SHP77 treated with DMSO at 0.1 percent for 48 hours (cell line): ENCODE results near the gene TMEM154.

Source experiments
- DNase-seq: peaks from one replicate; lab custom pipeline; 2025; lab: John Stamatoyannopoulos, UW

TMEM154 gene

GRCh38 chr4:152679414-152680281, at the start of gene TMEM154:
Gene TMEM154 (minus strand): TSS chr4:152679997. CDS start chr4:152679933, 64 bp downstream.
- DNase-seq = no peak

- no peak for DNase-seq
Observed at GRCh38 chr4:152729466-152729865, 49.7 kb upstream of the TMEM154 start.

GRCh38 chr4:152728343-152728742, 48.5 kb upstream of the TMEM154 start:
- no peak for DNase-seq

DNA sequence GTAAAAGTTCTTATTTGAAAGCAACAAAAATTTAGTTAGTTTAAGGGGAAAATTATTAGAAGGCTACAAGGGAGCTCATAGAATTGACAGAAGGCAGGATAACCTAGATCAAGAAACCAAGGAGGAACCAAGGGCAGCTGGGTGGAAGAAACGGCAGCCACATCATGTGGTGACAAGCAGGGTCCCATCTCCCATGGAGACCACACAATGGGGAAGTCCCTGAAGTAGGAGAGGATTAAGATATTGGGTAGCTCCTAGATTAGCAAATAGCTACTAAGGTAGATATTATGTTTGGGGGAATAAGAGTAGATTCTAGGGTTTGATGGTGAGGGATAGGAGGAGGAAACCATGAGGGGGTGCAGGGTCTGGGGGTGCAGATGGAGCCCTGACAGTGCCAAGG, 48.0 kb upstream of the TMEM154 start:
- DNase-seq = no peak

GRCh38 chr4:152724494-152724893, 44.7 kb upstream of the TMEM154 start:
- DNase-seq = no peak

GRCh38 chr4:152723236-152723635, 43.4 kb upstream of the TMEM154 start:
- no peak for DNase-seq

DNA sequence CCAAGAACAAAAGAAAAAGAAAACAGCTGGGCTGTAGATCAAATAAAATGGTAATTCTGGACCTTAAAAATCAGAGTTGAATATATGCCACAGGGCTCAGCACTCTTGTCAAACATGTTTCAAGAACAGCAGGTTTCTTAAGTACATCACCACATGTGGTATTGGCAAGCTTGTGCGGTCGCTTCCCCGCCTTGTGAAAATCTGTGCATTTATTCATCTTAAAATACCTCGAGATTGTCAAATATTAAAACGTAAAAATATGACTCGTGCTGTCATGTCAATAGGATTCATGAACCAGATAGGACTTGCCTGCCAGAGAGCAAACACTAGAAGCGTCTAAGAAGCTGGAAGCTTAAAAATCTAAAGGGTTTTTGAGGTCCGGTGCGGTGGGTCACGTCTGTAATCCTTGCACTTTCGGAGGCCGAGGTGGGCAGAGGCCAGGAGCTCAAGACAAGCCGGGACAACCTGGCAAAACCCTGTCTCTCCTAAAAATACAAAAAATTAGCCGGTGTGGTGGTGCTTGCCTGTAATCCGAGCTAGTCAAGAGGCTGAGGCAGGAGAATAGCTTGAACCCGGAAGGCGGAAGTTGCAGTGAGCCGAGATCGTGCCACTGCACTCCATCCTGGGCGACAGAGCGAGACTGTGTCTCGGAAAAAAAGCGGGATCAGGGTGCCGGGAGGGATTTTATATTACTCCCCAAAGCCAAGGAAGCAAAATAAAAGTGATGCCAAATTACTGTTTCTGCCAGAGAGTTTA, 40.2 kb upstream of the TMEM154 start:
- DNase-seq = no peak

GRCh38 chr4:152719291-152719690, 39.5 kb upstream of the TMEM154 start:
- DNase-seq = no peak

GRCh38 chr4:152715076-152715475, 35.3 kb upstream of the TMEM154 start:
- DNase-seq = no peak

DNA sequence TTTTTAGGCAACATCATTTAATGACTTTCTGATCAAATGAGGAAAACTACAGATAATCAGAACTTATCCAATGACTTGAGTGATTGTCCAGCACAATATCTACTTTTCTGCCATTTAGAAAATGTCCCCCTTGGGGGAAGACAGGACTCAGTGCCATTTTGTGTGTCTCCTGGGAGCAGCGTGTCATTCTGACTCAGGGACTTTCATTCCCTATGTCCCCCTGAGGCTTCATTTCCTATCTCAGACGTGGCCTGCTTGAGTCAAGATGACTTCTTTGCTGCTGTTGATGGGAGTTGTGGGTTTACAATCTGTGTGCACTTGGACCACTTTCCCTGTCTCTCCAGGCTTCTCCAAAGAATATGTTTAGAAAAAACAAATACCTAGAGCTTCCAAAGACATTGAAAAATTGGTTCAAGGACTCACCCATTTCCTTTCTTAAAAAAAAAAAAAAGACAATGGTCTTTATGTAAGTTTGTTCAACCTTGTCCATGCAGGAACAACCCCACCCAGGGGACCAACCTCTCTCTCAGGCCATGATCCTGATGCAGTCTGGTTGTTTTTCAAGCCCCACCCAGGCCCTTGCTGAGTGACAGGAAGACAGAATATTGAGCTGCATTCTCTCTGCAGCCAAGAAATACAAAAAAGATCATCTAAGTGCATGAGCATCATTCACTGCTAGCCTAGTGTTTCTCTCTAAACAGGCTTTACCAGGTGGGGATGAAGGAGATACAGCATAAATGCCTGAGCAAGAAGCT, 34.3 kb upstream of the TMEM154 start:
- DNase-seq = no peak

GRCh38 chr4:152709675-152710438, 30.1 kb upstream of the TMEM154 start:
- no peak for DNase-seq

DNA sequence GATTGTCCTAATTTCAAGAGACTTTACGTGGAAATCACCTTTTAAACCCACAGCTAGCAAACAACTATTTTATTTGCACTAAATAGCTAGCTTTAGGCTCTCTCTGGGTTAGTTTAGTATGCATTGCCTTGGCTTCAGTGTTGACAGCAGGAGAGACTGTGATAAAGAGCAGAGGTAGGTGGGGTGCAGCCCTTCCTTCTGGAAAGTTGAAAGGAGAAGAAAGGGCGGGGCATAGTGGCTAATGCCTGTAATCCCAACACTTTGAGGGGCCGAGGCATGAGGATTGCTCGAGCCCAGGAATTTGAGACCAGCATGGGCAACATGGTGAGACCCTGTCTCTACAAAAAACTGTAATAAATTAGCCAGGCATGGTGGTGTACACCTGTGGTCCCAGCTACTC, 29.0 kb upstream of the TMEM154 start:
- DNase-seq = no peak

DNA sequence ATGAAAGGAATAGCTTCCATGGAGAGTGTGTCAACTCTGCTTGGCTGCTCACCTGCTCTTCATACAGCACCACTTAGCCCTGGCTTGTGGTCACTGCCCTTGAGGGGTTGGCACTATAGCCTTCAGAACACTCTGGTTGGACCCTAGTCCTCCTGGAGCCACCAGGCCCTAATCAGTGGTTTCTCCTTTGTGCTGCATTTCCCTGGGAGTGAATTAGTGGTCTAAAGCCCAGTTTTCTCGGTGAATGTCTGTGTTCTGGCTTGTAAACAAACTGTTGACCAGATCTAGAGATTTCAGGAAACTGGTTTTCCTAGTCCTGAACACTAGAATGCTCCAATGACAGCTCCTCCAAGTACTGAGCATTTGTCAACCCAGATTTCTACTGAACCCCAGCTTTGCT, 28.6 kb upstream of the TMEM154 start:
- DNase-seq = no peak

DNA sequence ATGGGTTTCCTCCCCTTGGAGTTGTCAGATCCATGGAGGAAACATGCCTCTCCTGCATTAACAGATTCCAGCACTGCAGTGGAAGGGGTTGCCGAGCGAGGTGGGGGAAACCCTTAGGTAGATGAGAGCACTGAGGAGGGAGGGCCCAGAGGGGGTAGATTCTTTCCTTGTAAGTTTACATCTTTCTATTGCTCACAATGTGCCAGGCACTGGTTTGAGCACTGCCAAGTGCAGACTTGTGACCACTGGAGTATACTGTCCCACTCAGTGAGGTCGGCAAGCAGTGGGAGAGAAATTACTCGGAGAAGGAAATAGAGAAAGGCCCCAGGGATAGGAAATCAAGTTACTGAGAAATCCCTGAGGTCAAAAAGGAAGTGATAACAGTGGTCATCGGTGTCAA, 27.8 kb upstream of the TMEM154 start:
- no peak for DNase-seq

GRCh38 chr4:152705903-152706302, 26.1 kb upstream of the TMEM154 start:
- no peak for DNase-seq

DNA sequence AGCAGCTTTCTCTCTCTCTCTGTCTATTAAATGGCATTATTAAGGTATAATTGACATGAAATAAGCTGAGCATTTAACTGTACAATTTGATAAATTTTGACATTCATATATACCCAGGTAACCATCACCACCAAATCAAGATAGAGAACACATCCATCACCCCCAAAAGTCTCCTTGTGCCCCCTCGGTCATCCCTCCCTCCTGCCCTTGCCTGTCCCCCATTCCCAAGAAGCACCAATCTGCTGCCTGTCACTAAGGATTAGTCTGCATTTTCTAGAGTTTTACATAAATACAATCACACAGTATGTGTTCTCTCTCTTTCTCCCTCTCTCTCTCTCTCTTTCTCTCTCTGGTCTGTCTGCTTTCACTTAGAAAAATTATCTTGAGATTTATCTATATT, 25.0 kb upstream of the TMEM154 start:
- no peak for DNase-seq

DNA sequence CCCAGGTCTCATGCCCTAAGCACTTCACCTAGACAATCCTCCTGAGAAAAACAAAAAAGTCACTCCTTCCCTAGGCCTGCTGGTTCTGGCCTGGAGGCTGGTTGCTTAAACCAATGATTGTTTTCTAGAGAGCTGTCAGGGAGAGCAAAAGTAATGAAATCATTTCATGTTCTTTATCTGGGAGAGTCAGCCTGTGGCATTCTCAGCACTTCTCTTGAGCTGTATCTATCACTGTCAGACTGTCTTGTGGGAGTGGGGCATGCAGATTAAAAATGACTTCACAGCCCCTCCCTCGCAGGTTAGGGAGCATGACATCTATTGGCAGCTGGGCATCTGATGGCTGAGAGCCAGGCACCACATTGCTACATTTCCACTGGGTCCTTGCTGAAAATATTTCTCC, 20.4 kb upstream of the TMEM154 start:
- no peak for DNase-seq

GRCh38 chr4:152699313-152699712, 19.5 kb upstream of the TMEM154 start:
- DNase-seq = no peak

DNA sequence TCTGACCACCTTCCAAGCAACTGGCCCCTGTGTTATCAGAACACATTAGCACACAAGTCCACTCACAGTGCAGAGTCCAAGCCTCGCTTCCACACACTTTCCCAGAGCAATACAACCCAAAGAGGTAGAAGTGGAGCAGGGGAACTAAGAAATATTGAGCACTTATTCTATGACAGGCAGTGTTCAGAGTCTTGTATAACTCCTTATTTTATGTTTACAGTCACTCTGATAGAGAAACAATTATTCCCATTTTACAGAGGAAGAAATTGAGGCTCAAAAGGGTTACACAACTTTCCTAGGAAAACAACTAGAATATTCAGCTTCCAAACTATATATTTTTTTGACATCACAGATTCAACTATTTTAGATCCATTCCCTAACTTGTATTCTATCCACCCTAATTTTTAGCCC, 18.3 kb upstream of the TMEM154 start:
- no peak for DNase-seq

- DNase-seq = no peak
Observed at GRCh38 chr4:152697284-152698088, 17.7 kb upstream of the TMEM154 start.

GRCh38 chr4:152696764-152697261, 17.0 kb upstream of the TMEM154 start:
- DNase-seq = no peak
